Activated T-cell treated with anti-CD3 and anti-CD28 coated beads, Interleukin-2, amount 50 U/mL, for 72 hours (primary cell): ENCODE results near the gene DHX34. TPM values are rescaled to one million over a fixed set of nuclear protein-coding genes. Genes with fewer than 3 reads are reported as not detected.
"Not testable (repeated sequence)": the region's sequence is repeated elsewhere in the genome, so short reads cannot be mapped to it uniquely, and the experiment has no call there.

Source experiments
- ATAC-seq, 2 donors: fragments of 150-1000 bp; cut with Tn5 transposase; replicated peaks in 1 of 2; 2 replicates each; pipeline ENCODE4 v1.10.0; 2021; ENCODE audit warnings: moderate library complexity in 2 of 2, mild to moderate bottlenecking in 1 of 2
- DNase-seq, 2 donors: peaks; one replicate each; pipeline ENCODE4 v3.0.0; 2021 to 2022; ENCODE audit warnings: mixed read lengths in 1 of 2
- H3K27ac Mint-ChIP-seq: one replicate; pipeline ENCODE4 v1.8.0; 2022; ENCODE audit warnings: mild to moderate bottlenecking, moderate library complexity, mixed read lengths
- H3K27me3 Mint-ChIP-seq: one replicate; pipeline ENCODE4 v1.8.0; 2022; ENCODE audit warnings: low read depth, mixed read lengths
- H3K36me3 Mint-ChIP-seq, 2 donors: one replicate each; pipeline ENCODE4 v1.8.0; 2022; ENCODE audit warnings: mixed read lengths in 2 of 2, mild to moderate bottlenecking in 1 of 2; ENCODE audit not compliant: insufficient read depth in 2 of 2
- H3K4me1 Mint-ChIP-seq: one replicate; pipeline ENCODE4 v1.8.0; 2022; ENCODE audit warnings: low read depth, mixed read lengths
- H3K4me3 Mint-ChIP-seq, 2 donors: one replicate each; pipeline ENCODE4 v1.8.0; 2022; ENCODE audit warnings: mild to moderate bottlenecking in 2 of 2, mixed read lengths in 2 of 2, moderate library complexity in 2 of 2
- H3K9me3 Mint-ChIP-seq, 2 donors: one replicate each; pipeline ENCODE4 v1.8.0; 2022; ENCODE audit warnings: mixed read lengths in 2 of 2
- total RNA-seq, 2 donors: library from RNA; stranded (reverse); gene quantifications; one replicate each; pipeline ENCODE4 v1.2.3, GENCODE V29; 2022

DHX34 gene
- total RNA-seq, 2 donors from 2014 or later = 9.4 to 11.8 TPM

GRCh38 chr19:47315125-47315821, 33.8 kb upstream of the DHX34 start:
- ATAC-seq (peak; percentile 78 to 91), DNase-seq (peak; percentile 27 to 33)
- Mint-ChIP-seq H3K27me3 (peaks cover 5% of the 10 kb centered on the region), H3K4me3 (no peak overlapping the region), H3K27ac (no peak overlapping the region), H3K4me1 (peaks cover 7% of the 10 kb centered on the region), H3K36me3 (no peaks in the 10 kb centered on the region), H3K9me3 (no peaks in the 10 kb centered on the region)

DNA sequence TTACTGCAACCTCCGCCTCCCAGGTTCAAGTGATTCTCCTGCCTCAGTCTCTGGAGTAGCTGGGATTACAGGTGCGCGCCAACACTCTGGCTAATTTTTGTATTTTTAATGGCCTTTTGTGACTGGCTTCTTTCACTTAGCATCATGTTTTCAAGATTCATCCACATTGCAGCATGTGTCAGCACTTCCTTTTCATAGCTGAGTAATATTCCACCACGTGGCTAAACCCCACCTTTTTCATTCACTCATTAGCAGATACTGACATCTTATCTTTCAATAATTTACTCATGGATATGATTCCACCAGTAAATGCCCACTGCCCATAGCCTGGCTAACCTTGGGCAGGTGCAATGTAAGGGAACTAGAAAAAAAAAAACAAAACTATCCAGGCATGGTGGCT, 32.6 kb upstream of the DHX34 start:
- Mint-ChIP-seq H3K9me3 (no peaks in the 10 kb centered on the region), H3K4me1 (peaks cover 7% of the 10 kb centered on the region), H3K36me3 (no peaks in the 10 kb centered on the region), H3K27me3 (peaks cover 8% of the 10 kb centered on the region), H3K4me3 (no peak overlapping the region), H3K27ac (no peak overlapping the region)
- DNase-seq (no peak), ATAC-seq (no peak)

DNA sequence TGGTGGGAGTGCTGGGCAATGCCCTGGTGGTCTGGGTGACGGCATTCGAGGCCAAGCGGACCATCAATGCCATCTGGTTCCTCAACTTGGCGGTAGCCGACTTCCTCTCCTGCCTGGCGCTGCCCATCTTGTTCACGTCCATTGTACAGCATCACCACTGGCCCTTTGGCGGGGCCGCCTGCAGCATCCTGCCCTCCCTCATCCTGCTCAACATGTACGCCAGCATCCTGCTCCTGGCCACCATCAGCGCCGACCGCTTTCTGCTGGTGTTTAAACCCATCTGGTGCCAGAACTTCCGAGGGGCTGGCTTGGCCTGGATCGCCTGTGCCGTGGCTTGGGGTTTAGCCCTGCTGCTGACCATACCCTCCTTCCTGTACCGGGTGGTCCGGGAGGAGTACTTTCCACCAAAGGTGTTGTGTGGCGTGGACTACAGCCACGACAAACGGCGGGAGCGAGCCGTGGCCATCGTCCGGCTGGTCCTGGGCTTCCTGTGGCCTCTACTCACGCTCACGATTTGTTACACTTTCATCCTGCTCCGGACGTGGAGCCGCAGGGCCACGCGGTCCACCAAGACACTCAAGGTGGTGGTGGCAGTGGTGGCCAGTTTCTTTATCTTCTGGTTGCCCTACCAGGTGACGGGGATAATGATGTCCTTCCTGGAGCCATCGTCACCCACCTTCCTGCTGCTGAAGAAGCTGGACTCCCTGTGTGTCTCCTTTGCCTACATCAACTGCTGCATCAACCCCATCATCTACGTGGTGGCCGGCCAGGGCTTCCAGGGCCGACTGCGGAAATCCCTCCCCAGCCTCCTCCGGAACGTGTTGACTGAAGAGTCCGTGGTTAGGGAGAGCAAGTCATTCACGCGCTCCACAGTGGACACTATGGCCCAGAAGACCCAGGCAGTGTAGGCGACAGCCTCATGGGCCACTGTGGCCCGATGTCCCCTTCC, 28.9 kb upstream of the DHX34 start:
- no peak for ATAC-seq
- H3K27me3 Mint-ChIP-seq = peaks cover 21% of the 10 kb centered on the region

GRCh38 chr19:47321630-47322029, 27.5 kb upstream of the DHX34 start:
- Mint-ChIP-seq H3K4me3 (no peak overlapping the region), H3K27me3 (peaks cover 21% of the 10 kb centered on the region), H3K36me3 (no peaks in the 10 kb centered on the region), H3K9me3 (no peaks in the 10 kb centered on the region), H3K27ac (no peak overlapping the region), H3K4me1 (no peaks in the 10 kb centered on the region)
- no peak for DNase-seq
- no peak for ATAC-seq

More for the DNA sequence above, 28.9 kb upstream of the DHX34 start:
- no peak overlapping the region for H3K27ac Mint-ChIP-seq
- no peak overlapping the region for H3K4me3 Mint-ChIP-seq
- no peak for DNase-seq
- no peaks in the 10 kb centered on the region for H3K9me3 Mint-ChIP-seq
- H3K36me3 Mint-ChIP-seq = no peaks in the 10 kb centered on the region
- H3K4me1 Mint-ChIP-seq = peaks cover 5% of the 10 kb centered on the region

DNA sequence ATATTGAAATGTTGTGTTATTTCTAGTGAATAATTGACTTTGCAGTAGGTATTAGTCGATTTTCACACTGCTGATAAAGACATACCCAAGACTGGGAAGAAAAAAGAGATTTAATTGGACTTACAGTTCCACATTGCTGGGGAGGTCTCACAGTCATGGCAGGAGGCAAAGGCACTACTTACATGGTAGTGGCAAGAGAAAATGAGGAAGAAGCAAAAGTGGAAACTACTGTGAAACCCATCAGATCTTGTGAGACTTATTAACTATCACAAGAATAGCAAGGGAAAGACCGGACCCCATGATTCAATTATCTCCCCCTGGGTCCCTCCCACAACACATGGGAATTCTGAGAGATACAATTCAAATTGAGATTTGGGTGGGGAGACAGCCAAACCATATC, 27.1 kb upstream of the DHX34 start:
- Mint-ChIP-seq H3K36me3 (no peaks in the 10 kb centered on the region), H3K27ac (no peak overlapping the region), H3K4me3 (no peak overlapping the region), H3K9me3 (no peaks in the 10 kb centered on the region), H3K4me1 (no peaks in the 10 kb centered on the region), H3K27me3 (peaks cover 21% of the 10 kb centered on the region)
- no peak for DNase-seq
- ATAC-seq = no peak

GRCh38 chr19:47323409-47323808, 25.7 kb upstream of the DHX34 start:
- no peak overlapping the region for H3K4me3 Mint-ChIP-seq
- H3K27ac Mint-ChIP-seq = no peak overlapping the region
- DNase-seq = no peak
- no peak for ATAC-seq
- no peaks in the 10 kb centered on the region for H3K4me1 Mint-ChIP-seq
- H3K36me3 Mint-ChIP-seq = no peaks in the 10 kb centered on the region
- peaks cover 21% of the 10 kb centered on the region for H3K27me3 Mint-ChIP-seq
- no peaks in the 10 kb centered on the region for H3K9me3 Mint-ChIP-seq

- Mint-ChIP-seq H3K9me3 (no peaks in the 10 kb centered on the region), H3K27me3 (peaks cover 21% of the 10 kb centered on the region), H3K4me1 (no peaks in the 10 kb centered on the region), H3K4me3 (no peak overlapping the region), H3K36me3 (no peaks in the 10 kb centered on the region), H3K27ac (no peak overlapping the region)
- DNase-seq (no peak), ATAC-seq (no peak)
Observed at GRCh38 chr19:47323872-47324271, 25.2 kb upstream of the DHX34 start.

DNA sequence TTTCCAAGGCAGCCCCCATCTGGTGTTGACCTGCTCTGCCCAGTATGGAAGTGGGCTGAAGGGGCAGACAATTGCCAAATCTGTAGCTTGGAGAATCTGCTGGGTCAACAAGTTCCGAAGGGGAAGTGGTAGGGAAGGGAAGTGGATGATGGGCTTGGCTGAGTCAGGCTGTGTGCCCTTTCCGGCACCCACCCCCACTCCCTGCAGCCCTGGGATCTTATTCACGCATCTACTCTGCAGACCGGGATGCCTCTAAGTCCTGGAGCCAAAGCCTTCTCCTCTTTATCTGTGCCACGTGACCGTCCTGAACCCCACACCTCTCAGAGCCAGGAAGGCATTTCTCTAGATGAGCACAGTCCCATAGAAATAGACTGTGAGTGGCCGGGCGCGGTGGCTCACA, 24.6 kb upstream of the DHX34 start:
- H3K4me1 Mint-ChIP-seq = no peaks in the 10 kb centered on the region
- no peak overlapping the region for H3K27ac Mint-ChIP-seq
- DNase-seq (no peak), ATAC-seq (no peak)
- H3K36me3 Mint-ChIP-seq = no peaks in the 10 kb centered on the region
- peaks cover 21% of the 10 kb centered on the region for H3K27me3 Mint-ChIP-seq
- no peaks in the 10 kb centered on the region for H3K9me3 Mint-ChIP-seq
- no peak overlapping the region for H3K4me3 Mint-ChIP-seq

DNA sequence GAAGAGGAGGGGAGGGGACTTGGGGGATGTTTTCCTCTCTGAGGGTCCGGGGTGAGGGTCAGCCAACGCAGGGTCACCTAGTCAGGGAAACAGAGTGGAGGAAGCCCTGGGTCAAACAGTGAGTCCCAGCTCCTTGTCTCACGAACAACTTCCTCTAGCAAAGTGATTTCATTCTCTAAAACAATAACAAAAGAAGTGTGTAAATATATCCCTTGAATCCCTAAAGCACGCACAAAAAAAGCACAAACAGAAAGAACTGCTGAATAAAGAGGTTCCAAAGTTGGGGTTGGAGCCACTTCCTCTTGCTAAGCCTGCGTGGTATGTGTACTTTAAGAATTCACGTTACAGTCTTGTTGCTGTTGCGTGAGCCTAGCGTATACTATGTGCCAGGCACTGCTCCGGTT, 18.6 kb upstream of the DHX34 start:
- no peaks in the 10 kb centered on the region for H3K27me3 Mint-ChIP-seq
- no peaks in the 10 kb centered on the region for H3K36me3 Mint-ChIP-seq
- H3K4me3 Mint-ChIP-seq = no peak overlapping the region
- H3K27ac Mint-ChIP-seq = no peak overlapping the region
- no peaks in the 10 kb centered on the region for H3K9me3 Mint-ChIP-seq
- no peak for DNase-seq
- no peaks in the 10 kb centered on the region for H3K4me1 Mint-ChIP-seq
- ATAC-seq = no peak

GRCh38 chr19:47331490-47331889, 17.6 kb upstream of the DHX34 start:
- H3K27me3 Mint-ChIP-seq = no peaks in the 10 kb centered on the region
- no peaks in the 10 kb centered on the region for H3K36me3 Mint-ChIP-seq
- ATAC-seq (no peak), DNase-seq (no peak)
- H3K4me3 Mint-ChIP-seq = no peak overlapping the region
- H3K4me1 Mint-ChIP-seq = peaks cover under 1% of the 10 kb centered on the region
- no peaks in the 10 kb centered on the region for H3K9me3 Mint-ChIP-seq
- no peak overlapping the region for H3K27ac Mint-ChIP-seq

- ATAC-seq (no peak), DNase-seq (no peak)
- H3K9me3 Mint-ChIP-seq = no peaks in the 10 kb centered on the region
- H3K36me3 Mint-ChIP-seq = no peaks in the 10 kb centered on the region
- no peaks in the 10 kb centered on the region for H3K27me3 Mint-ChIP-seq
- peaks cover 4% of the 10 kb centered on the region for H3K4me1 Mint-ChIP-seq
- no peak within 1 kb of the TSS for H3K27ac Mint-ChIP-seq
- no peak within 1 kb of the TSS for H3K4me3 Mint-ChIP-seq
Observed at GRCh38 chr19:47331931-47332547, 17.1 kb upstream of the DHX34 start, which contains the start of gene C5AR2. Gene C5AR2 (plus strand): TSS chr19:47332175. CDS start chr19:47340800, 8,625 bp downstream.

DNA sequence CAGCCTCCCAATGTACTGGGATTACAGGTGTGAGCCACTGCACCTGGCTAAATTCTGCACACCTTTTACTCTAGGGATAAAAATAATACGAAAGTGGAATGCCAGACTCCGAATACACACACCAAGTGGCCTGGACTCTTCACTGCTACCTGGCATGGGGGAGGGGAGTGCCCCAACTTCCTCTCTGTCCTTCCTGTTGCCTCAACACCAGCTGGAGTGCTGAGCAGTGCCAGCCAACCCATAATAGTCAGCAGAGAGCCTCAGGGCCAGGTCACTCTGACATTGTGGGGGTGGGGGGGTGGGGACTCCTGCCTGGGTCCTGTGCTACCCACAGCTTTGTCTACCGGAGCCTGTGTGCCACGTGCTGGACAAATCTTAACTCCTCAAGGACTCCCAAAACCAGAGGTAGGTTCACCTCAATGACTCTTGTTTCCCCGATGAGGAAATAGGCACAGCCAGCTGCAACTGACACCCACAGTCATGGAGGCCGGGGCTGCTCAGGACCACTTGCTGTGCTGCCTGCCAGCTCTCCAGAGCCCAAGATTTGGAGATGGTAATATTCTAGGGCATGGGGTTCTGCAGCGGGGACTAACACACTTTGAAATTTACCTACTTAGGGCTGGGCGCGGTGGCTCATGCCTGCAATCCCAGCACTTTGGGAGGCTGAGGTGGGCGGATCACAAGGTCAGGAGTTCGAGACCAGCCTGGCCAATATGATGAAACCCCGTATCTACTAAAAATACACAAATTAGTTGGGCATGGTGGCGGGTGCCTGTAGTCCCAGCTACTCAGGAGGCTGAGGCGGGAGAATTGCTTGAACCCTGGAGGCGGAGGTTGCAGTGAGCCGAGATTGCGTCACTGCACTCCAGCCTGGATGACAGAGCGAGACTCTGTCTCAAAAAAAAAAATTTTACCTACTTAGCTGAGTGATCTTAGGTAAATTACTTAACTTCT, 12.1 kb upstream of the DHX34 start:
- H3K27me3 Mint-ChIP-seq, H3K4me1 Mint-ChIP-seq, H3K36me3 Mint-ChIP-seq, DNase-seq, H3K4me3 Mint-ChIP-seq, H3K9me3 Mint-ChIP-seq: not testable (repeated sequence)
- peak in 1 of 2 donors; percentile 47 for ATAC-seq
- peak overlapping the region; percentile 73 for H3K27ac Mint-ChIP-seq
